Suprapubic skin (tissue), 4 donors: ENCODE results near the gene B3GNT7. TPM values are rescaled to one million over a fixed set of nuclear protein-coding genes. Genes with fewer than 3 reads are reported as not detected.

Source experiments
- DNase-seq, 2 donors: peaks; one replicate each; pipeline ENCODE4 v3.0.0-alpha.2; 2019; ENCODE audit warnings: low spot score in 2 of 2
- H3K27ac ChIP-seq: fragments of 200-600 bp; sonication (generic); one replicate; pipeline ENCODE4 v1.5.1; 2019
- H3K27me3 ChIP-seq: fragments of 200-600 bp; sonication (generic); one replicate; pipeline ENCODE4 v1.5.1; 2019
- H3K36me3 ChIP-seq: fragments of 200-600 bp; sonication (generic); one replicate; pipeline ENCODE4 v1.5.1; 2019
- H3K4me1 ChIP-seq: fragments of 200-600 bp; sonication (generic); one replicate; pipeline ENCODE4 v1.5.1; 2019
- H3K4me3 ChIP-seq: fragments of 200-600 bp; sonication (generic); one replicate; pipeline ENCODE4 v1.5.1; 2019; ENCODE audit warnings: mild to moderate bottlenecking
- H3K9me3 ChIP-seq: fragments of 200-600 bp; sonication (generic); one replicate; pipeline ENCODE4 v1.5.1; 2019
- CTCF ChIP-seq, 2 donors: fragments of 200-600 bp in 1 of 2; fragments of 450-650 bp in 1 of 2; sonication (generic) in 1 of 2; IDR thresholded peaks; one replicate each; pipeline ENCODE4 v1.5.1; 2016 to 2019; ENCODE audit warnings: antibody characterized with exemption in 2 of 2, mild to moderate bottlenecking in 1 of 2, moderate library complexity in 1 of 2
- EP300 ChIP-seq: sonication (generic); formaldehyde crosslinking; IDR thresholded peaks from one replicate; pipeline ENCODE4 v1.6.1; 2017; ENCODE audit warnings: antibody characterized with exemption
- POLR2A ChIP-seq, 2 donors: fragments of 450-650 bp; IDR thresholded peaks; one replicate each; pipeline ENCODE4 v1.6.1; 2017; ENCODE audit warnings: antibody characterized with exemption in 2 of 2, mild to moderate bottlenecking in 2 of 2, moderate library complexity in 2 of 2
- POLR2AphosphoS5 ChIP-seq, 3 donors: sonication (generic); formaldehyde crosslinking; IDR thresholded peaks; one replicate each; pipeline ENCODE4 v1.6.1; 2017; ENCODE audit warnings: antibody characterized with exemption in 3 of 3
- WGBS: methylation state at CpG from one replicate; pipeline ENCODE4 v1.1.5; 2018; 5-methylcytosine and 5-hydroxymethylcytosine counted together
- total RNA-seq, 4 donors: library from RNA; depleted of rRNA; stranded (reverse); fragments of >200 nt; gene quantifications; one replicate each; pipeline ENCODE4 v1.1.0, GENCODE V29; 2016

B3GNT7 gene
- total RNA-seq, 4 donors from 2014 or later: 1.3 to 1.5 (median 1.4) TPM

- Histone ChIP-seq H3K27me3 (no peaks in the 10 kb centered on the region), H3K36me3 (no peaks in the 10 kb centered on the region), H3K27ac (no peak overlapping the region), H3K4me3 (no peak overlapping the region), H3K9me3 (no peaks in the 10 kb centered on the region), H3K4me1 (peaks cover 14% of the 10 kb centered on the region)
- 83% methylated on average over 6 of the region's 6 CpGs for WGBS
- no peak for DNase-seq
- TF ChIP-seq POLR2A (IDR thresholded peaks at IDR 0.05): no peak
- TF ChIP-seq POLR2AphosphoS5 (IDR thresholded peaks at IDR 0.05): no peak
- TF ChIP-seq CTCF (IDR thresholded peaks at IDR 0.05): no peak
- no peak for TF ChIP-seq EP300
These were observed 17.9 kb downstream of the B3GNT7 start for GRCh38 chr2:231413456-231413855.

GRCh38 chr2:231413921-231414476 is 18.5 kb downstream of the B3GNT7 start:
- Histone ChIP-seq H3K4me1 (peaks cover 14% of the 10 kb centered on the region), H3K27me3 (peaks cover 4% of the 10 kb centered on the region), H3K27ac (no peak overlapping the region), H3K4me3 (no peak overlapping the region), H3K36me3 (no peaks in the 10 kb centered on the region), H3K9me3 (no peaks in the 10 kb centered on the region)
- WGBS: 61% methylated on average over 15 of the region's 15 CpGs
- TF ChIP-seq EP300: no peak
- TF ChIP-seq POLR2AphosphoS5 (IDR thresholded peaks at IDR 0.05): no peak
- no peak for TF ChIP-seq CTCF (IDR thresholded peaks at IDR 0.05)
- no peak for TF ChIP-seq POLR2A (IDR thresholded peaks at IDR 0.05)
- no peak for DNase-seq

GRCh38 chr2:231415029-231415428 is 19.5 kb downstream of the B3GNT7 start:
- peaks cover 14% of the 10 kb centered on the region for H3K4me1 ChIP-seq
- no peak for DNase-seq
- peaks cover 5% of the 10 kb centered on the region for H3K27me3 ChIP-seq
- H3K4me3 ChIP-seq: no peak overlapping the region
- TF ChIP-seq CTCF (IDR thresholded peaks at IDR 0.05) (no peak), POLR2AphosphoS5 (IDR thresholded peaks at IDR 0.05) (no peak), POLR2A (IDR thresholded peaks at IDR 0.05) (no peak), EP300 (no peak)
- no peaks in the 10 kb centered on the region for H3K9me3 ChIP-seq
- no peak overlapping the region for H3K27ac ChIP-seq
- H3K36me3 ChIP-seq: no peaks in the 10 kb centered on the region

GRCh38 chr2:231418820-231419640 is 23.5 kb downstream of the B3GNT7 start:
- H3K4me3 ChIP-seq: no peak overlapping the region
- no peak overlapping the region for H3K27ac ChIP-seq
- TF ChIP-seq POLR2A (IDR thresholded peaks at IDR 0.05) (no peak), POLR2AphosphoS5 (IDR thresholded peaks at IDR 0.05) (no peak), CTCF (IDR thresholded peaks at IDR 0.05) (no peak), EP300 (no peak)
- 86% methylated on average over 25 of the region's 26 CpGs for WGBS
- no peaks in the 10 kb centered on the region for H3K4me1 ChIP-seq
- no peaks in the 10 kb centered on the region for H3K9me3 ChIP-seq
- peaks cover 5% of the 10 kb centered on the region for H3K27me3 ChIP-seq
- DNase-seq: no peak
- no peaks in the 10 kb centered on the region for H3K36me3 ChIP-seq

- no peaks in the 10 kb centered on the region for H3K4me1 ChIP-seq
- H3K9me3 ChIP-seq: no peaks in the 10 kb centered on the region
- WGBS: 81% methylated on average over 9 of the region's 9 CpGs
- DNase-seq: no peak
- H3K4me3 ChIP-seq: no peak overlapping the region
- H3K36me3 ChIP-seq: no peaks in the 10 kb centered on the region
- no peak overlapping the region for H3K27ac ChIP-seq
- TF ChIP-seq CTCF (IDR thresholded peaks at IDR 0.05): no peak
- H3K27me3 ChIP-seq: peaks cover 5% of the 10 kb centered on the region
These were observed 25.6 kb downstream of the B3GNT7 start for GRCh38 chr2:231421051-231421580.
